Fibroblast of skin of scalp (primary cell): ENCODE measurements around the gene DENND6B.

ENCODE experiments used
- DNase-seq: peaks from one replicate; pipeline ENCODE4 v3.0.0-alpha.2; 2013

Gene DENND6B

DNA sequence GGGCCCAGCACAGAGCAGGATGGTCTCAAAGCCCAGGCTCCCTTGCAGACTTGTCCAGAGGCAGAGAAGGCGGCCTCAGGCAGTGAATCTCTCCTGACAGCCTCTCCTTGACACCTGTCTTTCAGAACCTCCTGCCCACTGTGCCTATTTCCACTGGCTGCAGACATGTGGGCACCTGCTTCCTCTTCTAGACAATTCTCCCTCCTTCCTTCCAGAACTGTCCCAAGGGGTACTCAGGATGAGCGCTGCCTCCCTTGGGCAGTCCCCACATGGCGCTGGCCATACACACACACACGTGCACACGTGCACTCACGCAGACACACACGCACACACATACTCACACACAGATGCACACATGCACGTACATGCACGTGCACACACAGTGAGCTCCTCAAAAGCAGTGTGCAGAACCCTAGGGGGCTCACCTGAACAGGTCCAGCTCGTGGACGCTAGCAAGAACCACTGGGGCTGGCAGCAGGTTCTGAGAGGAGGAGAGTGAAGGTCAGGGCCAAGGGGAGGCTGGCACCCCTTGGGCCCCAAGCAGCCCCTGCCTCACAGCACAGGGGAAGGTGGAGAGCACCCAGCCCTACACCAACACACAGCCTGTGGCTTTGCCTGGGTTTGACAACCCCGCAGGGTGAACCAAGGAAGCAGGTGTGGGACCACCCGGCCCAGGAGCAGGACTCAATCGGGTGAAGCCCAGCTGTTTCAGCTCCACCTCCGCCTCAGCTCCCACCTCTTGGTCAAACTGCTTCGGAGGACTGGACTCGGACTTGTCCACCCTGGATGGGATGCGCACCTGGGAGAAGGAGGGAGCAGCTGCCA is 11.3 kb downstream of the DENND6B start:
- no peak for DNase-seq

GRCh38 chr22:50314455-50315288 is 12.1 kb downstream of the DENND6B start:
- DNase-seq = no peak

DNA sequence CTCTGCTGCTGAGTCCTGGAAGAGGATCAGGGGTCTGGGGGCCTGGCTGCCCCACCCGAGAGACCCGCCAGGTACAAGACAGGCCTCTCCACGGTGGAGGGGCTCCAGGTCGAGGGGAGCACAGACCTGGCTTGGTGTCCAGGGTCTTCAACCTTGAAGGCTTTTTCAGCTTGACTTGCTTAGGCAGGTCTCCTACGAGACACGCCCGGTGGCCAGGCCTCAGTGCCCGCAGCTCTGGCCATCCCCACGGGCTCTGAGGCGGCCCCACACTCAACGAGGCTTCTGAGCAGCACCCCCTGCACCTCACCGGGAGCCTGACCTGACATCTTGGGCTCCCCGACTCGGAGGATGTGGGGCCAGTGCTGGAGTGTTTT is 12.7 kb downstream of the DENND6B start:
- no peak for DNase-seq

- DNase-seq = no peak
Observed at GRCh38 chr22:50313600-50313999, 13.2 kb downstream of the DENND6B start.

- no peak for DNase-seq
Observed at GRCh38 chr22:50313021-50313420, 13.8 kb downstream of the DENND6B start.

GRCh38 chr22:50312371-50312770 is 14.4 kb downstream of the DENND6B start:
- DNase-seq = no peak

DNA sequence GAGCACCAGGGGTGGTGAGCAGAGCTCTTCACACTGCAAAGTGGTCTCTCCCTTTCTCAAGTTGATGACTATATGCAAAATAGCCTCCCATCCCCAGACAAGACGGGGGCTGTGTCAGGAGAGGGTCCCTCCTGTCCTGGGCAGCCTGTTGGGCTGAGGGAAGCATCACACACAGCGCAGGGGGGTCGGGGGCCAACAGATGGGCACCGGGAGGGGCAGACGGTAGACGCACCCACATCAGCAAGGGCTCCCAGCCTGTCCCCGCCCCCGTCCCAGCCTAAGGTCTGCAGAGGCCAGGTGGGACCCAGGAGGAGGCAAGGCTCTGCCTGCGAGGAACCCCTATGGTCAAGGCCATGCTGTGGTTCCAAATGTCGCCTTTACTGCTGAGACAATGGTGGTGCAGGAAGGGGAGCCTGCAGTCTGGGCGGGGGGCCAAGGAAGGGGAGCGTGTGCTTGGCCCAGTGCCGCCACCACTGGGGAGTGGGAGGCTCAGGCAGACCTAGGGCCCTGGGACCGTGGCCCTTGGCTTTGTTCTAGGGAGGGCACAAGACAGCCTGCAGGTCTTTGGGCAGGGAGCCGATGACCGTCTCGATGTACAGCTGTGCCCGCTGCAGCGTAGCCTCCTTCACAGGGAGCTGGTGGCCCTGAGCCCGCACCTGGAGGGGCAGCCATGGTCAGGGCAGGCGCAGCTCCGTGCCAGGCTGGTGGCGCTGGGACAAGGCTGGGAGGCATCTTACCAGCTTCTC is 15.0 kb downstream of the DENND6B start:
- DNase-seq = no peak

DNA sequence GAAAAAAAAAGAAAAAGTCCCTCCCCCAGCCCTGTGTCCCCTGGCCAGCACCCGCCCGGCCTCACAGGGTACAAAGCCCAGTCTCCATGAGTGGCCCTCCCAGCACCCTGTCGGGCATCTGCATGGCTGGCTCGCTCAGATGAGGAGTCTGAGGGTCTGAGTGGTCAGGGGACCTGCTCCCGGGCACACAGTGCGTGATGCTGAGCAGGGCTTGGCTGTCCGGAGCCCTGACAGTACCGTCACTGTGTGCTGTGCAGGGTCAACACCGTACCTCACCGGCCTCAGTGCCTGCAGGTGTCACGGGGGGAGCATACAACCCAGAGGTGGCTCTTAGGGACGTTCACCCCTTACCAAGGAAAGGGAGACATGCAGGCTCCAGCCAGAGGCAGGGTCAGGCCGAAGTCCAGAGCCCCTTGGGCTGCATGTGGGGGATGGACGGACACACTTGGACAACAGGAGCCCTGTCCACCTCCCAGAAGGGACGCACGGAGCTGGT is 15.8 kb downstream of the DENND6B start:
- no peak for DNase-seq

DNA sequence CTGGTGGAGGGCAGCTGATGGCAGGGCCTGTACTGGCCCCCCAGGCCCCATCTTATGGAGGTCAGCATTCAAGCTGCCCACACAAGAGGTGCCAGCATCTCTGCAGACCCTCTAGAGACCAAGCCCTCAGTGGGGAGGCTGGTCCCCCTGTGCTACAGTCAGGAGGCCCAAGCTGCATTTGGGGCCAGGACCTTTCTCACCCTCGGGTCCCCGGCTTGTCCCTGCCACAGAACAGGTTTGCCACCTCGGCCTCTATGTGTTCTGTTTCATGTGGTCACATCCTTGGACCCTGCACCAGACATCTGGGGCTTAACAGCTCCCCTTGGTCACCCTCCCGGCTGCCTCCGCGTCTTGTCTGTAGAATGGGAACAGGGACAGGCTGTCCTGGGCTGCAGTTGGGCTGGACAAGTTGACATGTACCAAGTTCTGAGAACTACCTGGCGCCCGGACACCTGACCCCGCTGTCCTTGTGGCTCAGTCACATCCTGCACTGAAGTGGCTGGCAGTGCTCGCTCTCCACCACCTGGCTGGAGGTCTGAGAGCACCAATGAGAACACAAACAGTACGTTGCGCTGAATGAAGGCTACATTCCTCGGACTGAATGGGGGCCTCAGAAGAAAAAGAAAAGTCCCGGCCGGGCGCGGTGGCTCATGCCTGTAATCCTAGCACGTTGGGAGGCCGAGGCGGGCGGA is 16.6 kb downstream of the DENND6B start:
- no peak for DNase-seq

- DNase-seq = no peak
Observed at GRCh38 chr22:50309601-50309991, 17.2 kb downstream of the DENND6B start.

- DNase-seq = no peak
Observed at GRCh38 chr22:50308986-50309600, 17.7 kb downstream of the DENND6B start.

GRCh38 chr22:50308597-50308935 is 18.2 kb downstream of the DENND6B start:
- DNase-seq = peak; percentile 72

DNA sequence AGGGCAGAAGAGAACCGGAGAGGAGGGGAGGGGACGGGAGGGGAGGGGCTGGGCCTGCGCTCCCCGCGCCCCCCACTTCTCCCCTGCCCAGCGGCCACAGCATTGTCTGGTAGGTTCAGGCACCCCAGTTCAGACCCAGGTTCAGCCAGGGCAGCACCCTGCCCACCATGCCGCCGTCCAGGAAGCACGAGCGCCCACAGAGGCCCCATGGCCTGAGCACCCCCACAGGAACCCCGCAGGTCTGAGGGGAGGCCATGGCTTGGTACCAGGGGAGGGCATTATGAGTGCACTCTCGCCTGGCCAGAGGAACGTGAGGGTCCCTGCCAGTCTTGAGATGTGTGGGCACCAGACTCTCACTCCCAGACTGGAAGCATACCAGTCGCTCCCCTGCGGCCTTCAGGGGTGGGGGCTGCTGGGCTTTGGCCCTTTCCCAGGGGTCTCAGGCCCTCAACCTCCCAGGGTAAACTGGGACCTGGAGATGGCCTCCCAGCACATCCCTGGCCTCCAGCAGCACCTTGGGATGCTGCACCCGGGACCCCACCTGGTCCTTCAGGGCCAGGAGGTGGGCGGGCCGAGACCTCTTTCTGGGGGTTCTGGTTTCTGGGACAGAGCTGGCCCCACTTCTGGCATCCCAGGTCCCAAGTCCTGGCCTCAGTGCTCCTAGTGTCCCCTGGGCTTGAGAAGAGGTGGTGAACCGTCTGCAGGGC is 18.8 kb downstream of the DENND6B start:
- DNase-seq = no peak

DNA sequence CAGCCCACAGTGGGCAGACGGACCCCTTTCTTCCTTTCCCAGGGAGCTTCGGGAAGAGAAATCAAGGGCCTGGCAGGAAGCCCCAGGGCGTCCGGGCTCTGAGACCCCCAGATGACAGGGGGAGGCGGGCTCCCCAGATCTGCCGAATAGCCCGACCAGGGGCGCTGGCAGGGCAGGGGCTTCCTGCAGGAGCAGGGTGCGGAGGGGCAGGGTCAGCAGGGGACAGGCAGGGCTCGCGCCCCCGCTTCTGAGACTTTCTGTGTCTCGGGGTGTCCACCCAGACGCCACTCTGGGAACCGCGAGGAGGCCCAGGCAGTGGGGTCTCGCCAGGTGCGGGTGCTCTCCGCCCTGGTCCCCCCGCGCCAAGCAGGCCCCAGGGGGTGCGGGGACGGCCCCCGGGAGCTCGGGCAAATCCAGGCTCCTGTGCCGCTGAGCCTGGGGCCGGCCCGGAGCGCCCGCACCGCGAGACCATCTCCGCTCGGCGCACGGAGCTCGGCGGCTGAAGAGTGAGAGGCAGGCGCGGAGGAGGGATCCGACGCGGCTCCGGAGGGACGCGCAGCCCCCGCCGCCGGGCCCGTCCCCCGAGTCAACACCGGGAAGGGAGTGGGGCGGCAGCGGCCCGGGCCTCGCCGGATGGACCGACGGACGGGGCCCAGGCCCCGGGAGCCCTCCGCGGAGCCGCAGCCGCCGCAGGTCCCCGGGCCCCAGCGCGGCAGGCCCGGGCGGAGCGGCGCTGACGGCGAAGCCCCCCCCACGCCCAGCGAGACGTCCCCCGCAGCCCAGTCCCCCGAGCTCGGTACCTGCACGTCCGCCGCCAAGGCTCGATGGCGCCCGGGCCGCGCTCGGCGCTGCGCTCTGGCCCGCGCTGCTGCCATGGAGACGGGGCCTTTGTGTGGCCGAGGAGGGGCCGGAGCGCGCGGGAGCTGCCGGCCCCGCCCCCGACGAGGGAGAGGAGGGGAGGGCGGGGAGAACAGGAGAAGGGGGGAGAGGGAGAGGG is 19.8 kb downstream of the DENND6B start, which contains the start of gene PLXNB2:
Gene PLXNB2 (minus strand): TSS at position 894 of the 997 bp plus-strand sequence. CDS start 17,062 bp downstream, outside the sequence.
- DNase-seq = peak; percentile 84

DNA sequence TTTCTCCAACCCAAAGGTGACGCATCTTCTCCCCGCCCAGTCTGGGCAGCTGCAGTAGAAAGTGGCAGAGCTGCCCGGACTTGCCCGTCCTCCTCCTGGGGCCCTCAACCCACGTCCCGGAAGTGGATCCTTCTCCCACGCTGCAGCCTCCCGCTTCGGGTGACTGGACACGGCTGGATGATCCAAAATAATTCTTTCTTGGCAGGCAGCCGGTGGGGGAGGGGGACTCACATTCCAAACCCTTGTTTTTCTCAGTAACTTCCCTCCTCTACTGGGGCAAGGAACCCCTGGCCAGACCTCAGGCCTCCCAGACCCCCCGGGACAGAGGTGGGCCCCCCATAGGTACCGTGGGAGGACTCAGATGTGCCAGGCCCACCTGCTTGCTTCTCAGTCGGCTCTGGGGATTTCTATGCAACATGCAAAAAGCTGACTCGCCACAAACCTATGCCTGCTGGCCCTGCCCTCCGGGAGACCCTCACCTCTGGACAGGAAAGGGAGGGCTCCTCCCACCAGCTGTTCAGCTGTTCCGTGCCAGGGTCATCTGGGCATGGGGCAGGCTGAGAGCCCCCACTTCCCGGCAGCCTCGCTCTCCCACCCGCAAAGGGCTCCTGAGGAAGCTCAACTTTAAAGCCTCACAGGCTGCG is 20.8 kb downstream of the DENND6B start:
- peak; percentile 95 for DNase-seq

DNA sequence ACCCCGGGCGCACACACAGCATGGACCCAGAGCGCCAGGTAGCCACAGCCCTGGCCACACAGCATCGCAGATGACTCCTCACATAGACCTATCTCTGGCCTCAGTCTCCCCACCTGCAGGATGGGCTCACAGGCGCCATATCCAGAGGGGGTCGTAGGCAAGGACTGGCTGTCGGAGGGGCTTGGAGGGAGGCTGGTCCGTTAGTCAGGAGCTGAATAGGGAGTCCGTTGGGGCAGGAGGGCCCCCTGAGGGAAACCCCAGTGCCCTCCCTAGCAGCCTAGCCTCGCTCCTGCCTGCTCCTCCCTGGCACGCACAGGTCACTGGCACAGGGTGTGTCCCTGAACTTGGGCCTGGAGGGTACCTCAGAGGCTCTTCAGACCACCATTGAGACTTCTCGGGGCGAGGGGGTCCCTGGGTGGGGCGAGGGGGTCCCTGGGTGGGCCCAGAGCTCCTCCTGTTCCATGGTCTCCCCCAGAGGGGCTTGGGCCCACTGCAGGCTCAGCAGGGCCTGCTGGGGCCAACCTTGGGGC is 21.4 kb downstream of the DENND6B start:
- DNase-seq = no peak

- no peak for DNase-seq
Observed at GRCh38 chr22:50304528-50305392, 22.1 kb downstream of the DENND6B start.
